ENCODE data around the gene JARID2.
"Not testable (repeated sequence)": the region's sequence is repeated elsewhere in the genome, so short reads cannot be mapped to it uniquely, and the experiment has no call there.

The JARID2 gene

GRCh38 chr6:15543332-15543917 lies 297.6 kb downstream of the JARID2 start:
- not testable (repeated sequence) for H2AFZ ChIP-seq (ENCODE audit: low read depth, low read length); H3K27me3 ChIP-seq (ENCODE audit: insufficient read depth, low read length); H3K9me3 ChIP-seq (ENCODE audit: low read length); H3K4me3 ChIP-seq (ENCODE audit: low read length); H3K4me1 ChIP-seq (ENCODE audit: insufficient read depth, low read length); H3K36me3 ChIP-seq (ENCODE audit: insufficient read depth, low read length)

GRCh38 chr6:15544321-15544900 lies 298.5 kb downstream of the JARID2 start:
- no peaks in the 10 kb centered on the region for H3K27me3 ChIP-seq (ENCODE audit: insufficient read depth, low read length)
- H3K4me3 ChIP-seq (ENCODE audit: low read length): no peak overlapping the region
- H3K9me3 ChIP-seq (ENCODE audit: low read length): no peaks in the 10 kb centered on the region
- H3K36me3 ChIP-seq (ENCODE audit: insufficient read depth, low read length): no peaks in the 10 kb centered on the region
- no peaks in the 10 kb centered on the region for H3K4me1 ChIP-seq (ENCODE audit: insufficient read depth, low read length)
- H2AFZ ChIP-seq (ENCODE audit: low read depth, low read length): no peak overlapping the region

GRCh38 chr6:15546591-15546990 lies 300.7 kb downstream of the JARID2 start:
- H3K27me3 ChIP-seq (ENCODE audit: insufficient read depth, low read length): no peaks in the 10 kb centered on the region
- no peak overlapping the region for H2AFZ ChIP-seq (ENCODE audit: low read depth, low read length)
- no peak overlapping the region for H3K4me3 ChIP-seq (ENCODE audit: low read length)
- no peaks in the 10 kb centered on the region for H3K9me3 ChIP-seq (ENCODE audit: low read length)
- H3K36me3 ChIP-seq (ENCODE audit: insufficient read depth, low read length): no peaks in the 10 kb centered on the region
- H3K4me1 ChIP-seq (ENCODE audit: insufficient read depth, low read length): peaks cover 4% of the 10 kb centered on the region

- no peaks in the 10 kb centered on the region for H3K36me3 ChIP-seq (ENCODE audit: insufficient read depth, low read length)
- H3K4me3 ChIP-seq (ENCODE audit: low read length): no peak overlapping the region
Measured at GRCh38 chr6:15547400-15547799, 301.5 kb downstream of the JARID2 start.

GRCh38 chr6:15549371-15549770 lies 303.5 kb downstream of the JARID2 start:
- Histone ChIP-seq H3K9me3 (ENCODE audit: low read length) (no peaks in the 10 kb centered on the region), H3K27me3 (ENCODE audit: insufficient read depth, low read length) (no peaks in the 10 kb centered on the region), H3K4me1 (ENCODE audit: insufficient read depth, low read length) (peaks cover 4% of the 10 kb centered on the region), H3K4me3 (ENCODE audit: low read length) (no peak overlapping the region), H2AFZ (ENCODE audit: low read depth, low read length) (no peak overlapping the region), H3K36me3 (ENCODE audit: insufficient read depth, low read length) (no peaks in the 10 kb centered on the region)

More at GRCh38 chr6:15547400-15547799, 301.5 kb downstream of the JARID2 start:
- no peaks in the 10 kb centered on the region for H3K27me3 ChIP-seq (ENCODE audit: insufficient read depth, low read length)
- H2AFZ ChIP-seq (ENCODE audit: low read depth, low read length): no peak overlapping the region
- H3K9me3 ChIP-seq (ENCODE audit: low read length): no peaks in the 10 kb centered on the region
- peaks cover 4% of the 10 kb centered on the region for H3K4me1 ChIP-seq (ENCODE audit: insufficient read depth, low read length)

- Histone ChIP-seq H3K4me3 (ENCODE audit: low read length) (no peak overlapping the region), H3K9me3 (ENCODE audit: low read length) (no peaks in the 10 kb centered on the region), H2AFZ (ENCODE audit: low read depth, low read length) (no peak overlapping the region), H3K4me1 (ENCODE audit: insufficient read depth, low read length) (peaks cover 4% of the 10 kb centered on the region), H3K36me3 (ENCODE audit: insufficient read depth, low read length) (no peaks in the 10 kb centered on the region), H3K27me3 (ENCODE audit: insufficient read depth, low read length) (no peaks in the 10 kb centered on the region)
Measured at GRCh38 chr6:15550546-15551123, 304.8 kb downstream of the JARID2 start.

- H3K4me1 ChIP-seq (ENCODE audit: insufficient read depth, low read length): peaks cover 4% of the 10 kb centered on the region
- no peak overlapping the region for H3K4me3 ChIP-seq (ENCODE audit: low read length)
- H3K27me3 ChIP-seq (ENCODE audit: insufficient read depth, low read length): no peaks in the 10 kb centered on the region
- H3K36me3 ChIP-seq (ENCODE audit: insufficient read depth, low read length): no peaks in the 10 kb centered on the region
- H2AFZ ChIP-seq (ENCODE audit: low read depth, low read length): no peak overlapping the region
- no peaks in the 10 kb centered on the region for H3K9me3 ChIP-seq (ENCODE audit: low read length)
Measured at GRCh38 chr6:15551262-15551661, 305.4 kb downstream of the JARID2 start.

GRCh38 chr6:15551798-15552197 lies 305.9 kb downstream of the JARID2 start:
- no peaks in the 10 kb centered on the region for H3K9me3 ChIP-seq (ENCODE audit: low read length)
- H3K36me3 ChIP-seq (ENCODE audit: insufficient read depth, low read length): no peaks in the 10 kb centered on the region
- peaks cover 4% of the 10 kb centered on the region for H3K4me1 ChIP-seq (ENCODE audit: insufficient read depth, low read length)
- no peak overlapping the region for H3K4me3 ChIP-seq (ENCODE audit: low read length)
- no peak overlapping the region for H2AFZ ChIP-seq (ENCODE audit: low read depth, low read length)
- H3K27me3 ChIP-seq (ENCODE audit: insufficient read depth, low read length): no peaks in the 10 kb centered on the region

- no peak overlapping the region for H2AFZ ChIP-seq (ENCODE audit: low read depth, low read length)
- peaks cover 4% of the 10 kb centered on the region for H3K4me1 ChIP-seq (ENCODE audit: insufficient read depth, low read length)
- H3K27me3 ChIP-seq (ENCODE audit: insufficient read depth, low read length): no peaks in the 10 kb centered on the region
- no peaks in the 10 kb centered on the region for H3K9me3 ChIP-seq (ENCODE audit: low read length)
- H3K4me3 ChIP-seq (ENCODE audit: low read length): no peak overlapping the region
- H3K36me3 ChIP-seq (ENCODE audit: insufficient read depth, low read length): no peaks in the 10 kb centered on the region
Measured at GRCh38 chr6:15553031-15553430, 307.2 kb downstream of the JARID2 start.

GRCh38 chr6:15553736-15554294 lies 307.9 kb downstream of the JARID2 start:
- Histone ChIP-seq H3K27me3 (ENCODE audit: insufficient read depth, low read length) (no peaks in the 10 kb centered on the region), H3K36me3 (ENCODE audit: insufficient read depth, low read length) (no peaks in the 10 kb centered on the region), H3K4me1 (ENCODE audit: insufficient read depth, low read length) (peaks cover 4% of the 10 kb centered on the region), H3K9me3 (ENCODE audit: low read length) (no peaks in the 10 kb centered on the region), H3K4me3 (ENCODE audit: low read length) (no peak overlapping the region), H2AFZ (ENCODE audit: low read depth, low read length) (no peak overlapping the region)

- no peak overlapping the region for H3K4me3 ChIP-seq (ENCODE audit: low read length)
- H3K9me3 ChIP-seq (ENCODE audit: low read length): no peaks in the 10 kb centered on the region
- peaks cover 1% of the 10 kb centered on the region for H3K4me1 ChIP-seq (ENCODE audit: insufficient read depth, low read length)
- no peak overlapping the region for H2AFZ ChIP-seq (ENCODE audit: low read depth, low read length)
- H3K27me3 ChIP-seq (ENCODE audit: insufficient read depth, low read length): no peaks in the 10 kb centered on the region
- no peaks in the 10 kb centered on the region for H3K36me3 ChIP-seq (ENCODE audit: insufficient read depth, low read length)
Measured at GRCh38 chr6:15554728-15555100, 308.8 kb downstream of the JARID2 start.

GRCh38 chr6:15555101-15556038 lies 309.5 kb downstream of the JARID2 start:
- H3K27me3 ChIP-seq (ENCODE audit: insufficient read depth, low read length): no peaks in the 10 kb centered on the region
- H3K4me1 ChIP-seq (ENCODE audit: insufficient read depth, low read length): no peaks in the 10 kb centered on the region

GRCh38 chr6:15556711-15557110 lies 310.8 kb downstream of the JARID2 start:
- Histone ChIP-seq H3K36me3 (ENCODE audit: insufficient read depth, low read length) (no peaks in the 10 kb centered on the region), H2AFZ (ENCODE audit: low read depth, low read length) (no peak overlapping the region), H3K27me3 (ENCODE audit: insufficient read depth, low read length) (no peaks in the 10 kb centered on the region), H3K4me3 (ENCODE audit: low read length) (no peak overlapping the region), H3K9me3 (ENCODE audit: low read length) (no peaks in the 10 kb centered on the region), H3K4me1 (ENCODE audit: insufficient read depth, low read length) (peaks cover 5% of the 10 kb centered on the region)

More at GRCh38 chr6:15555101-15556038, 309.5 kb downstream of the JARID2 start:
- Histone ChIP-seq H2AFZ (ENCODE audit: low read depth, low read length) (no peak overlapping the region), H3K4me3 (ENCODE audit: low read length) (no peak overlapping the region), H3K36me3 (ENCODE audit: insufficient read depth, low read length) (no peaks in the 10 kb centered on the region), H3K9me3 (ENCODE audit: low read length) (no peaks in the 10 kb centered on the region)

Measured in neuron (in vitro differentiated cells).